BLaER1 (cell line): ENCODE measurements around the gene MAG.

Source experiments
- H3K27ac ChIP-seq: shearing (Covaris generic); formaldehyde crosslinking; 2 replicates; pipeline ENCODE4 v1.8.1; 2022
- H3K27me3 ChIP-seq: shearing (Covaris generic); formaldehyde crosslinking; 2 replicates; pipeline ENCODE4 v1.8.1; 2022
- H3K36me3 ChIP-seq: shearing (Covaris generic); formaldehyde crosslinking; 2 replicates; pipeline ENCODE4 v1.8.1; 2022
- H3K4me1 ChIP-seq: shearing (Covaris generic); formaldehyde crosslinking; 2 replicates; pipeline ENCODE4 v1.8.1; 2022
- H3K4me2 ChIP-seq: shearing (Covaris generic); formaldehyde crosslinking; 2 replicates; pipeline ENCODE4 v1.8.1; 2022
- H3K4me3 ChIP-seq: shearing (Covaris generic); formaldehyde crosslinking; 2 replicates; pipeline ENCODE4 v1.8.1; 2022
- H3K9ac ChIP-seq: shearing (Covaris generic); formaldehyde crosslinking; 2 replicates; pipeline ENCODE4 v1.8.1; 2022
- H3K9me3 ChIP-seq: shearing (Covaris generic); formaldehyde crosslinking; 2 replicates; pipeline ENCODE4 v1.8.1; 2022
- H4K20me1 ChIP-seq: shearing (Covaris generic); formaldehyde crosslinking; 2 replicates; pipeline ENCODE4 v1.8.1; 2022
- Cebpa-rat ChIP-seq: shearing (Covaris generic); IDR thresholded peaks from 2 replicates; pipeline ENCODE4 v1.8.1; 2022

MAG gene

GRCh38 chr19:35341565-35342225 lies 49.7 kb downstream of the MAG start:
- H3K4me2 ChIP-seq: peak overlapping the region; percentile 58

GRCh38 chr19:35342430-35342829 lies 50.5 kb downstream of the MAG start:
- H3K9ac ChIP-seq: no peak overlapping the region; the same call in 1 of the 2 replicates
- no peaks in the 10 kb centered on the region for H3K27me3 ChIP-seq
- H3K27ac ChIP-seq: peak overlapping the region; percentile 24

More at GRCh38 chr19:35341565-35342225, 49.7 kb downstream of the MAG start:
- H3K9ac ChIP-seq: peak overlapping the region; percentile 1; the same call in 1 of the 2 replicates
- TF ChIP-seq Cebpa-rat: no peak
- peaks cover 100% of the 10 kb centered on the region for H3K4me1 ChIP-seq
- no peaks in the 10 kb centered on the region for H3K27me3 ChIP-seq
- H3K4me3 ChIP-seq: no peak overlapping the region
- no peaks in the 10 kb centered on the region for H3K9me3 ChIP-seq
- H4K20me1 ChIP-seq: peaks cover 75% of the 10 kb centered on the region
- peak overlapping the region; percentile 39 for H3K27ac ChIP-seq
- H3K36me3 ChIP-seq: peaks cover 98% of the 10 kb centered on the region

GRCh38 chr19:35344511-35345031 lies 52.6 kb downstream of the MAG start:
- Histone ChIP-seq H3K9ac (no peak overlapping the region), H3K4me1 (peaks cover 100% of the 10 kb centered on the region), H3K9me3 (no peaks in the 10 kb centered on the region), H3K4me3 (no peak overlapping the region), H3K36me3 (peaks cover 77% of the 10 kb centered on the region), H4K20me1 (peaks cover 47% of the 10 kb centered on the region; the same call in 1 of the 2 replicates), H3K4me2 (peak overlapping the region; percentile 93), H3K27me3 (no peaks in the 10 kb centered on the region), H3K27ac (no peak overlapping the region)
- TF ChIP-seq Cebpa-rat: no peak

More at GRCh38 chr19:35342430-35342829, 50.5 kb downstream of the MAG start:
- Histone ChIP-seq H3K4me3 (no peak overlapping the region), H3K9me3 (no peaks in the 10 kb centered on the region), H3K4me2 (peak overlapping the region; percentile 58), H3K36me3 (peaks cover 90% of the 10 kb centered on the region), H3K4me1 (peaks cover 100% of the 10 kb centered on the region), H4K20me1 (peaks cover 68% of the 10 kb centered on the region)
- TF ChIP-seq Cebpa-rat: no peak

- no peaks in the 10 kb centered on the region for H3K9me3 ChIP-seq
- H4K20me1 ChIP-seq: peaks cover 35% of the 10 kb centered on the region; the same call in 1 of the 2 replicates
- peak overlapping the region; percentile 88 for H3K27ac ChIP-seq
- peaks cover 100% of the 10 kb centered on the region for H3K4me1 ChIP-seq
- H3K4me3 ChIP-seq: 0 out of 2 replicates have a peak overlapping the region, but pooled peaks have one; percentile 20
- TF ChIP-seq Cebpa-rat: no peak
- peak overlapping the region; percentile 93 for H3K4me2 ChIP-seq
- H3K9ac ChIP-seq: peak overlapping the region; percentile 64
- no peaks in the 10 kb centered on the region for H3K27me3 ChIP-seq
- H3K36me3 ChIP-seq: peaks cover 66% of the 10 kb centered on the region
These were observed 53.7 kb downstream of the MAG start for GRCh38 chr19:35345671-35346111.

- H3K27ac ChIP-seq: peak overlapping the region; percentile 88
- peaks cover 100% of the 10 kb centered on the region for H3K4me1 ChIP-seq
- H4K20me1 ChIP-seq: peaks cover 28% of the 10 kb centered on the region; the same call in 1 of the 2 replicates
- H3K4me2 ChIP-seq: peak overlapping the region; percentile 93
- no peak for TF ChIP-seq Cebpa-rat
- H3K9ac ChIP-seq: peak overlapping the region; percentile 64
- H3K4me3 ChIP-seq: peak overlapping the region; percentile 20; the same call in 1 of the 2 replicates
- no peaks in the 10 kb centered on the region for H3K9me3 ChIP-seq
- H3K27me3 ChIP-seq: no peaks in the 10 kb centered on the region
- H3K36me3 ChIP-seq: peaks cover 59% of the 10 kb centered on the region
These were observed 54.5 kb downstream of the MAG start for GRCh38 chr19:35346193-35347052.

GRCh38 chr19:35347171-35347929 lies 55.4 kb downstream of the MAG start, which contains the start of gene FFAR1:
TSS of gene FFAR1 (plus strand) at chr19:35347902. CDS start at chr19:35351552, 3,650 bp downstream.
- Histone ChIP-seq H3K27ac (peak within 1 kb of the TSS; percentile 88), H3K4me3 (peak within 1 kb of the TSS; percentile 20; the same call in 1 of the 2 replicates), H3K4me2 (peak within 1 kb of the TSS; percentile 93), H3K36me3 (peaks cover 49% of the 10 kb centered on the region), H3K4me1 (peaks cover 100% of the 10 kb centered on the region), H4K20me1 (peaks cover 19% of the 10 kb centered on the region; the same call in 1 of the 2 replicates), H3K9me3 (no peaks in the 10 kb centered on the region), H3K27me3 (no peaks in the 10 kb centered on the region), H3K9ac (peak within 1 kb of the TSS; percentile 64)
- peak; percentile 89 for TF ChIP-seq Cebpa-rat

GRCh38 chr19:35347930-35348298 lies 56.0 kb downstream of the MAG start:
- H3K9ac ChIP-seq: peak overlapping the region; percentile 64; the same call in 1 of the 2 replicates
- H3K9me3 ChIP-seq: no peaks in the 10 kb centered on the region
- peak overlapping the region; percentile 88 for H3K27ac ChIP-seq
- peaks cover 100% of the 10 kb centered on the region for H3K4me1 ChIP-seq
- H3K4me2 ChIP-seq: peak overlapping the region; percentile 93
- H3K4me3 ChIP-seq: no peak overlapping the region
- TF ChIP-seq Cebpa-rat: no peak
- H4K20me1 ChIP-seq: peaks cover 16% of the 10 kb centered on the region; the same call in 1 of the 2 replicates
- peaks cover 44% of the 10 kb centered on the region for H3K36me3 ChIP-seq
- no peaks in the 10 kb centered on the region for H3K27me3 ChIP-seq

- Histone ChIP-seq H3K36me3 (peaks cover 32% of the 10 kb centered on the region), H3K4me3 (no peak overlapping the region; the same call in 1 of the 2 replicates), H3K27me3 (no peaks in the 10 kb centered on the region), H4K20me1 (peaks cover 15% of the 10 kb centered on the region; the same call in 1 of the 2 replicates), H3K9ac (peak overlapping the region; percentile 76), H3K9me3 (no peaks in the 10 kb centered on the region), H3K27ac (peak overlapping the region; percentile 88), H3K4me2 (peak overlapping the region; percentile 93), H3K4me1 (peaks cover 97% of the 10 kb centered on the region)
- TF ChIP-seq Cebpa-rat: no peak
These were observed 57.1 kb downstream of the MAG start for GRCh38 chr19:35348911-35349611.
